HG03064 (cell line): ENCODE data around the gene MSS51.
"Not testable (repeated sequence)": the region's sequence is repeated elsewhere in the genome, so short reads cannot be mapped to it uniquely, and the experiment has no call there.

Source experiments
- ATAC-seq: cut with Tn5 transposase; IDR thresholded peaks from one replicate; pipeline ENCODE4 v1.9.1; 2021; ENCODE audit warnings: low read depth; ENCODE audit not compliant: unreplicated experiment

MSS51 gene

DNA sequence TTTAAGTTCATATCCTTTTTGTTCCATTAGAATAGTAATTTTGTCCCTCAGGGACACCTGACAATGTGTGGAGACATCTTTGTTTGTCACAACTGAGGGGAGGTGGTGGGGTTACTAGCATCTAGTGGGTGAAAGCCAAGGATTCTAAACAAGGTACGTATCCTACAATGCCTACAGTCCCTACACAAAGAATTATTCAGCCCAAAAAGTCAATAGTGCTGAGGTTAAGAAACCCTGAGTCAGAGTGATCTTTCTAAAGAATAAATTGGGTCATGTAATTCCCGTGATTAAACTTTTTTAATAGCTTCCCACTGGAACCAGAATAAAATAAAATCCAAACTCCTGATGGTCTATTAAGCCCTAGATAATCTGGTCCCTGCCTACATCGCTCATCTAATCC lies 16.8 kb downstream of the MSS51 start:
- no peak for ATAC-seq

GRCh38 chr10:73414230-73414945 lies 19.0 kb downstream of the MSS51 start:
- ATAC-seq: peak; percentile 33

GRCh38 chr10:73413528-73414229 lies 19.7 kb downstream of the MSS51 start, which contains the start of gene ANXA7:
TSS of gene ANXA7 (minus strand) at chr10:73414058. CDS start at chr10:73400856, 13,202 bp downstream.
- peak; percentile 84 for ATAC-seq

DNA sequence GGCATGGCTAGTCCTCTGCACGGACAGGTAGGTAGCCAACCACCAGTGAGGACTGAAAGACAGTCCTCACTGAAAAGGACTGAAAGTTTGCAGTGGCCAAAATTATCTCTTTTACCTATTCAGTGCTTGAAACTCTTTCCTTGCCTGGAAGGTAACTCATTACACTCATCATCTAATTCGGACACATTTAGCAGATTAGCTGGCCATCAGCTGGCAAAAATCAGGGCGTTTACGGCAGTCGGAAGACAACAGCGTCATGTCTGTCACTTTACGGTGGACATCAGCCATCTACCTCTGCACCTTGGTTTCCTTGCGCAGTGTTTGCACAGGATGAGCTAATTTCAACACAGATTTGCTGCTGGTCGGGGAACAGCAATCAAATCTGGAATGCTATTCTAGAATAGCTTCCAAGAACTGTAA lies 20.2 kb downstream of the MSS51 start:
- peak; percentile 14 for ATAC-seq

GRCh38 chr10:73410897-73411296 lies 22.5 kb downstream of the MSS51 start:
- no peak for ATAC-seq

DNA sequence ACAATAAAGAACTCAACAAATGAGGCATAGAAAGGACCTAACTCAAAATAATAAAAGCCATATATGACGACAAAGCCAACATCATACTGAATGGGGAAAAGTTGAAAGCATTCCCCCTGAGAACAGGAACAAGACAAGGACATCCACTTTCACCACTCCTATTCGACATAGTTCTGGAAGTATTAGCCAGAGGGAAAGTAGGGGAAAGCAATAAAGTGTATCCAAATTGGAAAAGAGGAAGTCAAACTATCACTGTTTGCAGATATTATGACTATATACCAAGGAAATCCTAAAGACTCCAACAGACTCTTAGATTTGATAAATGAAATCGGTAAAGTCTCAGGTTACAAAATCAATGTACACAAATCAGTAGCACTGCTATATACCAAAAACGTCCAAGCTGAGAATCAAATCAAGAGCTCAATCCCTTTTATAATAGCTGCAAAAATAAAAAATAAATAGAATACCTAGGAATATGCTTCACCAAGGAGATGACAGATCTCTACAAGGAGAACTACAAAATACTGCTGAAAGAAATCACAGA lies 24.3 kb downstream of the MSS51 start:
- no peak for ATAC-seq

GRCh38 chr10:73408061-73408460 lies 25.3 kb downstream of the MSS51 start:
- ATAC-seq: no peak

DNA sequence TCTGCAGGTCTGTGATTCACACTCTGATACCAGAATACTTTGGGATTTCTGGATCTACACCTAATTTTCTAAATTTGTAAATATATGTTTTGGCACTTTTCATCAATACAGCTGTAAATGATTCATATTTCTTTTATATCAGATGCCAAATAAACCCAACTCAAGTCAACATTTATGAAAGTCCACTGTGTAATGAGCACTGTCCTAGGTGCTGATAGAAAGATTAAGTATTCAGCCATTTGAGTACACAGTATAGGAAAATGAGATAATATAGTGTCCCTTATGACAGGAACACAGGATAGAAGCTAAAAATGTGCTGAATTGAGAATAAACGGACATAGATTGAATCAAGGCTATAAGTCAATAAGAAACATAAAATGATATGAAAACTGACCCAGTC lies 25.9 kb downstream of the MSS51 start:
- ATAC-seq: no peak

DNA sequence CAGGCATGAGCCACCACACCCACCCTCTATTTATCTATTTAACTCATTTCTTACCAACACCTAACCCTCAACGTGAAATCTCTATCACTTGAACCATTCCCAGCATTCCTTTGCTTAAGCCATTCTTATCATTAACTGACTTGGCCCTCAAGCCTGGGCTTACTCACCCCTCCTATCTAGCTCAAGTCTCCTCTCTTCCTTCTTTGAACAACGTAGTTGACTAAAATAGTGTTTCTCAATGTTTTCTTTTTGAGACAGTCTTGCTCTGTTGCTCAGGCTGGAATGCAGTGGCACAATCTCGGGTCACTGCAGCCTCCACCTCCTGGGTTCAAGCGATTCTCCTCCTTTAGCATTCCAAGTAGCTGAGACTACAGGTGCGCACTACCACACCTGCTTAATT lies 26.5 kb downstream of the MSS51 start:
- ATAC-seq: no peak

DNA sequence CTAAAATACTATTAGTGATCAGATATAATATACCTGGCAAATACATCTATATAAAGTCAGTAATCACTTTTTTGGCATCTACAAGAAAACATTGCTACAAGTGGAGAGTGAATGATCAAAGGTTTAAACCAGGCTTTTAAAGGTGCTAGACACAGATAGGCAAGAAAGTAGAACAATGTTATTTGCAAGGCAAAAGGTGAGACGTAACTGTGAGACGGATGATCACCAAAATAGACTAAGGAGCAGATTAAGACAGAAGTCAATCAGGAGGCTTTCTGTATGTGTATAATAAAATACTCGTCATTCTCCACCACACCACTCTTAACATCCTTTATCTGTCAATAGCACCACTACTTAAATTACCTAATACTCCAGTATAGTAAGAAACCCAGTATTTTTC lies 27.8 kb downstream of the MSS51 start:
- ATAC-seq: no peak

DNA sequence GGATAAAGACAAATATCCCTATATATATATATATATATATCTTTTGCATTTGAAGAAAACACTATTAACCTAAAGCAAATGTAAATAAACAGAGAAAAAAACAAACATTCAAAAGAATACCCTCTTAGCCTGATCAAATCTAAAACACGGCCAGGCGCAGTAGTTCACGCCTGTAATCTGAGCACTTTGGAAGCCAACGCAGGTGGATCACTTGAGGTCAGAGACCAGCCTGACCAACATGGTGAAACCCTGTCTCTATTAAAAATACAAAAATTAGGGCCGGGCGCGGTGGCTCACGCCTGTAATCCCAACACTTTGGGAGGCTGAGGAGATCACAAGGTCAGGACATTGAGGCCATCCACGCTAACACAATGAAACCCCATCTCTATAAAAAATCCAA lies 28.7 kb downstream of the MSS51 start:
- ATAC-seq: no peak

- ATAC-seq: no peak
Observed at GRCh38 chr10:73401636-73402035, 31.7 kb downstream of the MSS51 start.

GRCh38 chr10:73399063-73399462 lies 34.3 kb downstream of the MSS51 start:
- no peak for ATAC-seq

GRCh38 chr10:73398024-73398423 lies 35.3 kb downstream of the MSS51 start:
- no peak for ATAC-seq

DNA sequence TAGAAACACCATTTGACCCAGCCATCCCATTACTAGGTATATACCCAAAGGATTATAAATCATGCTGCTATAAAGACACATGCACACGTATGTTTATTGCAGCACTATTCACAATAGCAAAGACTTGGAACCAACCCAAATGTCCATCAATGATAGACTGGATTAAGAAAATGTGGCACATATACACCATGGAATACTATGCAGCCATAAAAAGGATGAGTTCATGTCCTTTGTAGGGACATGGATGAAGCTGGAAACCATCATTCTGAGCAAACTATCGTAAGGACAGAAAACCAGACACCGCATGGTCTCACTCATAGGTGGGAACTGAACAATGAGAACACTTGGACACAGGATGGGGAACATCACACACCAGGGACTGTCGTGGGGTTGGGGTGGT lies 39.0 kb downstream of the MSS51 start:
- ATAC-seq: not testable (repeated sequence)

- no peak for ATAC-seq
Observed at GRCh38 chr10:73388228-73388627, 45.1 kb downstream of the MSS51 start.

DNA sequence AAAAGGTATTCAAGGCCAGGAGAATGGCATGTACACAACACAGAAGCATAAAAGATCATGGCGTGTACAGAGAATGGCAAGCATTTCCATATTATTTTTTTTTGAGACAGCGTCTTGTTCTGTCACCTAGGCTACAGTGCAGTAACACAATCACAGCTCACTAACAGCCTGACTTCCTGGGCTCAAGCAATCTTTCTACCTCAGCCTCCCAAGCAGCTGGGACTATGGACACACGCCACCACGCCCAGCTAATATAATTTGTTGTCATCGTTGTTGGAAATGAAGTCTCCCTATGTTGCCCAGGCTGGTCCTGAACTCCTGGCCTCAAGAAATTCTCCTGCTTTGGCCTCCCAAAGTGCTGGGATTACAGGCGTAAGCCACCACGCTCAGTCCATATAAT lies 46.8 kb downstream of the MSS51 start:
- ATAC-seq: no peak

- no peak for ATAC-seq
Observed at GRCh38 chr10:73379064-73379748, 54.2 kb downstream of the MSS51 start.

GRCh38 chr10:73376679-73377078 lies 56.7 kb downstream of the MSS51 start:
- ATAC-seq: no peak
